ENCODE results near the gene NCAPD2.

NCAPD2 gene

DNA sequence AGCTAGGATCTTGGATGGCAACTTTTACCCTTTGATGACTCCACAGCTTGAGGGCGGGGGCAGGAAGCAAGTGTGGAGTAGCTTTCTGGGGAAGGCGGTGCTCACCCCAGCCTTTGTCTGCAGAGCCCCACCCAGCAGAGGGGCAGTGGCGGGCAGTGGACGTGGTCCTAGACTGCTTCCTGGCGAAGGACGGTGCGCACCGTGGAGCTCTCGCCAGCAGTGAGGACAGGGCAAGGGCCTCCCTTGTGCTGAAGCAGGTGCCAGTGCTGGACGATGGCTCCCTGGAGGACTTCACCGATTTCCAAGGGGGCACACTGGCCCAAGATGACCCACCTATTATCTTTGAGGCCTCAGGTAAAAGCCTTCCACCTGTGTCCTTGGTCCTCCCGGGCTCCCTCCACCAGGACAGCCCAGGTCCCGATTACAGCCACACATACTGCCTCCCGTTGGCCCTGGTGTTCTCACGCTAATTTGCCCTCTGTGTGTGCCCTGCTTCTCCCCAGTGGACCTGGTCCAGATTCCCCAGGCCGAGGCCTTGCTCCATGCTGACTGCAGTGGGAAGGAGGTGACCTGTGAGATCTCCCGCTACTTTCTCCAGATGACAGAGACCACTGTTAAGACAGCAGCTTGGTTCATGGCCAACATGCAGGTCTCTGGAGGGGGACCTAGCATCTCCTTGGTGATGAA lies 40.8 kb upstream of the NCAPD2 start:
- peak overlapping the region; percentile 57 to 81 (median 72) for H3K4me3 ChIP-seq
- H3K9me3 ChIP-seq (replicated peaks in 1 of 11), result no peaks in the 10 kb centered on the region
- H3K9ac ChIP-seq, result peak overlapping the region; percentile 79 to 94 (median 90)
- TF ChIP-seq Cebpa-rat (IDR thresholded peaks at IDR 0.05), result no peak
- H3K4me1 ChIP-seq, result peaks cover 44 to 65% (median 56%) of the 10 kb centered on the region in 10 experiments
- no peaks in the 10 kb centered on the region for H3K27me3 ChIP-seq
- no peaks in the 10 kb centered on the region for H4K20me1 ChIP-seq
- H3K4me2 ChIP-seq, result peak overlapping the region; percentile 90 to 100 (median 96)
- H3K27ac ChIP-seq, result peak overlapping the region; percentile 78 to 97 (median 94)
- peaks cover 24 to 50% (median 34%) of the 10 kb centered on the region in 11 experiments for H3K36me3 ChIP-seq

DNA sequence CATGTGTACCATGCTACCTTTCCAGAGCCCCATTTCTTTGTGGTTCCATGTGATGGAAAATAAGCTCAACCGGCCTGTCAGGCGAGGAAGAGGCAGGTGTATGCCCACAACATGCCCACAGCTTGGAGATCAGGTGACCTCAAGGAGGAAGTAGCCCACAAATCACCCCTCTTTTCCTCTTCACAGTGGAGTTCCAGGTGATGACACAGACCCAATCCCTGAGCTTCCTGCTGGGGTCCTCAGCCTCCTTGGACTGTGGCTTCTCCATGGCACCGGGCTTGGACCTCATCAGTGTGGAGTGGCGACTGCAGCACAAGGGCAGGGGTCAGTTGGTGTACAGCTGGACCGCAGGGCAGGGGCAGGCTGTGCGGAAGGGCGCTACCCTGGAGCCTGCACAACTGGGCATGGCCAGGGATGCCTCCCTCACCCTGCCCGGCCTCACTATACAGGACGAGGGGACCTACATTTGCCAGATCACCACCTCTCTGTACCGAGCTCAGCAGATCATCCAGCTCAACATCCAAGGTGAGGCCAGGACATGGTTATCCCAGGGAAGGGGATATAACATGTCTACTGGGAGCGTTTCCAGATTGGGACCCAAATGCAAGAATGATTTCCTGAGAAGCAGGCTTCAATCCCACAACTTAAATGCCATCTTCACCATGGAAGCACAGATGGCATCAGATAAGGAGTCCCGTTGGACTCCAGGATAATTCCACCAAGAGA lies 36.5 kb upstream of the NCAPD2 start:
- Histone ChIP-seq H4K20me1 (no peaks in the 10 kb centered on the region), H3K27me3 (no peaks in the 10 kb centered on the region), H3K27ac (peak overlapping the region in 2 of 11 experiments; percentile 5 to 43; a peak in 2 of 22 replicates), H3K9me3 (replicated peaks in 1 of 11) (no peaks in the 10 kb centered on the region), H3K36me3 (peaks cover 42 to 80% (median 60%) of the 10 kb centered on the region in 11 experiments), H3K4me3 (no peak overlapping the region; a peak in 1 of 20 replicates), H3K4me2 (peak overlapping the region in 6 of 11 experiments; percentile 19 to 99 (median 34); a peak in 12 of 22 replicates), H3K4me1 (peaks cover 64 to 77% (median 70%) of the 10 kb centered on the region in 10 experiments), H3K9ac (no peak overlapping the region)
- no peak for TF ChIP-seq Cebpa-rat (IDR thresholded peaks at IDR 0.05)

DNA sequence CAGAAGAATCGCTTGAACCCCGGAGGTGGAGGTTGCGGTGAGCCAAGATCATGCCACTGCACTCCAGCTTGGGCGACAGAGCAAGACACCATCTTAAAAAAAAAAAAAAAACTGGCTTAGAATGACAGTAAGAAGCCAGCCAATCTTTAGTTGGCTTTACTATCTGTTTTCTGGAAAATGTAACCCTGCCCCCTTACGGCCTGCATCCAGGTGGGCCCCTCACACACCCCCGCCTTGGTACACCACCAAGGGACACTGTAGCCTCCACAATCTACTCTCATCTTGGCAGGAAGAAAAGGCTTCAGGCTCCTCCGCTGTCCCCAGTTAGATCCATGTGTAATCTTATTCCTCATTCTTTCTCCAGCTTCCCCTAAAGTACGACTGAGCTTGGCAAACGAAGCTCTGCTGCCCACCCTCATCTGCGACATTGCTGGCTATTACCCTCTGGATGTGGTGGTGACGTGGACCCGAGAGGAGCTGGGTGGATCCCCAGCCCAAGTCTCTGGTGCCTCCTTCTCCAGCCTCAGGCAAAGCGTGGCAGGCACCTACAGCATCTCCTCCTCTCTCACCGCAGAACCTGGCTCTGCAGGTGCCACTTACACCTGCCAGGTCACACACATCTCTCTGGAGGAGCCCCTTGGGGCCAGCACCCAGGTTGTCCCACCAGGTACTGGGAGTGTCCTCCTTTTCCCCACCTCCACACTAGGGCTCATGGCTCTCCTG lies 35.5 kb upstream of the NCAPD2 start:
- peak overlapping the region in 8 of 11 experiments; percentile 33 to 91 (median 83); a peak in 12 of 22 replicates for H3K27ac ChIP-seq
- H3K4me1 ChIP-seq, result peaks cover 64 to 77% (median 70%) of the 10 kb centered on the region in 10 experiments
- peak overlapping the region; percentile 72 to 99 (median 93) for H3K4me2 ChIP-seq
- no peaks in the 10 kb centered on the region for H3K27me3 ChIP-seq
- H4K20me1 ChIP-seq, result no peaks in the 10 kb centered on the region
- H3K9ac ChIP-seq, result peak overlapping the region in 4 of 11 experiments; percentile 16 to 43 (median 28); a peak in 5 of 22 replicates
- H3K9me3 ChIP-seq (replicated peaks in 1 of 11), result no peaks in the 10 kb centered on the region
- H3K36me3 ChIP-seq, result peaks cover 50 to 88% (median 69%) of the 10 kb centered on the region in 11 experiments
- no peak for TF ChIP-seq Cebpa-rat (IDR thresholded peaks at IDR 0.05)
- no peak overlapping the region for H3K4me3 ChIP-seq

DNA sequence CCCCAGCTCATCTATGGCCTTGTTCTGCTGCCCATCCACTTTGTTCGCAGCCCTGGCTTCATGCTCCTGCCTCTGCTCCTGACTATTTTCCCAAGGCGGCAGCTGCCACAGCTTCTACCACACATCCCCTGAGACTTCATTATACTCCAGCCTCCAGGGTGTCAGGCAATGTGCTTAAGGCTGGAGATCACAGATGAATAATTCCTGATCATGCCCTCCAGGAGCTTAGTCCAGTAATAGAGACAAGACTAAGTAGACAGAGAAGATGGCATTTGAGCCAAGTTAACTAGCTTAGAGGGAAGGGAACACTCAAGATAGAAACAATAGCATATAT lies 34.9 kb upstream of the NCAPD2 start:
- peaks cover 54 to 88% (median 70%) of the 10 kb centered on the region in 11 experiments for H3K36me3 ChIP-seq
- peak overlapping the region in 8 of 11 experiments; percentile 33 to 91 (median 83); a peak in 13 of 22 replicates for H3K27ac ChIP-seq
- peaks cover 64 to 78% (median 71%) of the 10 kb centered on the region in 10 experiments for H3K4me1 ChIP-seq
- no peaks in the 10 kb centered on the region for H3K27me3 ChIP-seq
- H3K4me3 ChIP-seq, result no peak overlapping the region
- no peaks in the 10 kb centered on the region for H3K9me3 ChIP-seq (replicated peaks in 1 of 11)
- H3K9ac ChIP-seq, result peak overlapping the region in 4 of 11 experiments; percentile 16 to 43 (median 28); a peak in 5 of 22 replicates
- peak overlapping the region; percentile 72 to 99 (median 93) for H3K4me2 ChIP-seq
- no peak for TF ChIP-seq Cebpa-rat (IDR thresholded peaks at IDR 0.05)
- no peaks in the 10 kb centered on the region for H4K20me1 ChIP-seq

DNA sequence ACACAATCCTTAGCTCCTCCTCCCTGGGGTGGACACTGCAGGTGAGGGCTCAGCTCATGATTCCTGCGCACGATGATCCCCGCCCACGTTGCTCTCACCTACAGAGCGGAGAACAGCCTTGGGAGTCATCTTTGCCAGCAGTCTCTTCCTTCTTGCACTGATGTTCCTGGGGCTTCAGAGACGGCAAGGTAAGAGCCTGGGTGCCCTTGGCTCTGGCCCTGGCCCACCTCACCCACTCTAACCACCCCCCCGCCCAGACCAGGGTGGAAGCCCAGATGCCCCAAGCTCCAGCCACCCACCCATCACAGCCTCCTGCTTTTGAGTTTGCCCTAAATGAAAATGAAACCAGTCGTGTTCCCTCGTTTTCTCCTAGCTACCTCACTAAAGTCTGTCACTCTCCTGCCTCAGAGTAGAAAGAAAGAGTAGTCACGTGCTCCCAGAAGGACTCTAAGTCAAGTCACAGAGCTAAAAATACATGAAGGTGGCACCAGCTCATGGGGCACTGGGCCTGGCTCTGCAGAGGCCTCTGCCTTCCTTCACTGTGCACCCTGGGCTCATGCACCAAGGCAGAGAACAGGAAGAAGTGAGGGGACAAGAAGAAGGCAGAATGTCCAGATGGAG lies 33.0 kb upstream of the NCAPD2 start:
- Histone ChIP-seq H3K4me3 (peak overlapping the region; percentile 4 to 54 (median 38); a peak in 14 of 20 replicates), H3K4me1 (peaks cover 79 to 89% (median 87%) of the 10 kb centered on the region in 10 experiments)

GRCh38 chr12:6461401-6462233 lies 32.3 kb upstream of the NCAPD2 start:
- peak overlapping the region; percentile 72 to 99 (median 93) for H3K4me2 ChIP-seq
- peaks cover 0 to 6% (median 4%) of the 10 kb centered on the region in 11 experiments; a peak in 18 of 22 replicates for H3K9me3 ChIP-seq (replicated peaks in 1 of 11)
- H3K36me3 ChIP-seq, result peaks cover 65 to 91% (median 83%) of the 10 kb centered on the region in 11 experiments
- peaks cover 87 to 97% (median 94%) of the 10 kb centered on the region in 10 experiments for H3K4me1 ChIP-seq
- H3K4me3 ChIP-seq, result peak overlapping the region in 9 of 10 experiments; percentile 4 to 54 (median 38); a peak in 14 of 20 replicates
- H3K27ac ChIP-seq, result peak overlapping the region; percentile 78 to 91 (median 83)
- peak overlapping the region; percentile 57 to 78 (median 67); a peak in 21 of 22 replicates for H3K9ac ChIP-seq
- H4K20me1 ChIP-seq, result peaks cover 0 to 10% (median 0%) of the 10 kb centered on the region in 11 experiments; a peak in 4 of 22 replicates
- H3K27me3 ChIP-seq, result no peaks in the 10 kb centered on the region
- 0 out of 22 replicates have a peak, but pooled peaks of 1 of the 11 experiments have one; percentile 13 for TF ChIP-seq Cebpa-rat (IDR thresholded peaks at IDR 0.05)

More for the DNA sequence above, 33.0 kb upstream of the NCAPD2 start:
- H3K9me3 ChIP-seq (replicated peaks in 1 of 11), result no peaks in the 10 kb centered on the region
- TF ChIP-seq Cebpa-rat (IDR thresholded peaks at IDR 0.05), result no peak
- peak overlapping the region; percentile 72 to 99 (median 93) for H3K4me2 ChIP-seq
- peak overlapping the region; percentile 78 to 91 (median 83); a peak in 21 of 22 replicates for H3K27ac ChIP-seq
- H4K20me1 ChIP-seq, result peaks cover 0 to 3% (median 0%) of the 10 kb centered on the region in 11 experiments; a peak in 4 of 22 replicates
- no peaks in the 10 kb centered on the region for H3K27me3 ChIP-seq
- peaks cover 60 to 90% (median 80%) of the 10 kb centered on the region in 11 experiments for H3K36me3 ChIP-seq
- peak overlapping the region; percentile 25 to 78 (median 67); a peak in 21 of 22 replicates for H3K9ac ChIP-seq

GRCh38 chr12:6462234-6462995 lies 31.5 kb upstream of the NCAPD2 start:
- Histone ChIP-seq H3K36me3 (peaks cover 57 to 91% (median 83%) of the 10 kb centered on the region in 11 experiments), H3K9me3 (replicated peaks in 1 of 11) (peaks cover 2 to 14% (median 12%) of the 10 kb centered on the region in 11 experiments; a peak in 21 of 22 replicates), H3K9ac (peak overlapping the region; percentile 57 to 78 (median 67)), H3K4me1 (peaks cover 90 to 99% (median 95%) of the 10 kb centered on the region in 10 experiments), H3K4me2 (peak overlapping the region; percentile 72 to 99 (median 93)), H3K27me3 (no peaks in the 10 kb centered on the region), H3K4me3 (peak overlapping the region in 8 of 10 experiments; percentile 10 to 49 (median 25); a peak in 9 of 20 replicates), H3K27ac (peak overlapping the region; percentile 78 to 91 (median 83)), H4K20me1 (peaks cover 0 to 12% (median 0%) of the 10 kb centered on the region in 11 experiments; a peak in 4 of 22 replicates)
- TF ChIP-seq Cebpa-rat (IDR thresholded peaks at IDR 0.05), result no peak
